Activated CD4-positive, alpha-beta T cell treated with anti-CD3 and anti-CD28 coated beads, Interleukin-2, amount 50 U/mL, for 24 hours (primary cell): ENCODE results near the gene EVI5.

Experiments
- DNase-seq, 2 donors: peaks; one replicate each; pipeline ENCODE4 v3.0.0-alpha.2; 2020; ENCODE audit warnings: low read depth in 1 of 2, low spot score in 1 of 2

The EVI5 gene

GRCh38 chr1:92465256-92465647, 319.7 kb downstream of the EVI5 start:
- DNase-seq = no peak

GRCh38 chr1:92464588-92465255, 320.2 kb downstream of the EVI5 start:
- DNase-seq = no peak

- DNase-seq = no peak
These were observed 323.4 kb downstream of the EVI5 start for GRCh38 chr1:92461364-92462097.

DNA sequence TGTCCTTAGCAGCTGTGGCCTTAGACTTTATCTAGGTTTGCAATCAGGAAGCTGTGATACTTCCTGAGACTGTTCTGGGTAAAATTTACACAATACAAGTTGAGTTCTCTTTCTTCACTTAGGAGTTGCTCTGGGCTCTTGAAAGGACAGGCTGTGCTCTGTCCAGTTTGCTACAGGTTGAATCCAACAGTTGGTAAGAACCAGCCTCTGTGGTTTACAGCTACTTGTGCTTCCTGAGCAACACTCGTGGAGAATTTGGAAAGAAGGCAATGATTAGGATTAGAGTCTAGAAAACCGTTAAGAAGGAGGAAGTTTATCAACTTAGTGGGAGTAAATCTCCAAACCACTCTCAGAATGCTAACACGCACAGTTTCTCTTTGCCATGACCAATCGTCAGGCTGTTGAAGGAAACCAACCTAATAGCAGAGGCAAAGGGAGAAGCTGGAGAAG, 325.0 kb downstream of the EVI5 start:
- no peak for DNase-seq
